Activated naive CD4-positive, alpha-beta T cell treated with anti-CD3 and anti-CD28 coated beads for 36 hours (primary cell): ENCODE results near the gene GCSH. TPM values are rescaled to one million over a fixed set of nuclear protein-coding genes. Genes with fewer than 3 reads are reported as not detected.

Experiments used
- CTCF ChIA-PET: fragments of 350-600 bp; sonication (Branson Sonifier 250); formaldehyde crosslinking; loops from one replicate; lab custom pipeline; 2021; ENCODE audit warnings: antibody characterized with exemption; lab: Charles Lee
- DNase-seq: peaks from one replicate; pipeline ENCODE4 v3.0.0-alpha.2; 2020
- H3K27ac Mint-ChIP-seq: one replicate; pipeline ENCODE4 v1.8.0; 2021; ENCODE audit warnings: mild to moderate bottlenecking, mixed read lengths
- H3K27me3 Mint-ChIP-seq: one replicate; pipeline ENCODE4 v1.8.0; 2021; ENCODE audit warnings: low read depth, mixed read lengths
- H3K36me3 Mint-ChIP-seq: one replicate; pipeline ENCODE4 v1.8.0; 2021; ENCODE audit warnings: low read depth, mixed read lengths
- H3K4me1 Mint-ChIP-seq: one replicate; pipeline ENCODE4 v1.8.0; 2021; ENCODE audit warnings: low read depth, mixed read lengths
- H3K4me3 Mint-ChIP-seq: one replicate; pipeline ENCODE4 v1.8.0; 2021; ENCODE audit warnings: mild to moderate bottlenecking, moderate library complexity, mixed read lengths
- H3K9me3 Mint-ChIP-seq: one replicate; pipeline ENCODE4 v1.8.0; 2021; ENCODE audit warnings: mixed read lengths
- intact Hi-C: fragments of 100-400 bp; cut with micrococcal nuclease; formaldehyde crosslinking; loops from one replicate; pipeline ENCODE4 v1.15.1; 2023
- total RNA-seq, 2 experiments: library from RNA; stranded (reverse); gene quantifications; one replicate each; pipeline ENCODE4 v1.2.3, GENCODE V29; 2021

GCSH gene
- total RNA-seq, 2 experiments from 2014 or later: 25.7 to 27.4 TPM

DNA sequence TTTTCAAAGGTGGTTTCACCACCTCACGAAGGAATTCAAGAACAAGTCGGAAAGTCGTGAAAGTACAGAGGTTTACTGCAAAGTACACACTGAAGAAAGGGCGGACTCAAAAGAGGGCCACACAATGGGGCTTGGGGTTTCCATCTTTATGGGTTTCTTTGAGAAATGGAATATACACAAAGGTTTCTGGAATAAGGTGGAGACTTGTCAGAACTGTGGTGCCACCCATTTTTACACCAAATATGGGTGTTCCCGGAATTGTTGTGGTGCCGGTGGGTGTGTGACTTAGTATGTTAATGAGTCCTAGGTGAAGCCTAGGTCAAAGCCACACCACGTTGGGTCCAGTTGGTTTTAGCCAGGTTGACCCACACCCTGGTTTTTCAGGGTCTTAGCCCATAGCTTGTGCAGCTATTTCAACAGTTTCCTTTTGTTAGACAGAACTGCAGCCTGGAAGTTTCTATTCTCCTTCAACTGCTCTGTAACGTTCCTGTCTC, 567 bp upstream of the GCSH start:
- H3K27ac Mint-ChIP-seq: peak overlapping the region; percentile 51
- intact Hi-C loops: loop anchor here (1.0 to 5.0 kb wide), 7 partner anchors 19 to 536 kb away; partner anchors contain the start of genes C16orf46, CENPN and GAN
- CTCF ChIA-PET: no interaction called here

DNA sequence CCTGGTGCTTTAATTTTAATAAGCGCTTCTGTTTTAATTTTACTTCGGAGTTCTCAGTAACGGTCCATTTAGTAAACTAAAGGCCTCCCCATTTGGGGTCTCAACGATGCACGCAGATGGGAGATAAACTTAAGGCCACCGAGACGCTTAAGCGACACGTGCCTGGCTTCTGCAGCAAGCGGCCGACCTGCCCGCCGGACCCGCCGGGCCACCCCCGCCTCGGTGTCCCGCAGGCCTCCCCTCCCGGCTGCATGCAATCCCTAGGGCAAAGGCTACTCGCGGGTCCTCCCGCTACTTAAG, 592 bp downstream of the GCSH start:
- DNase-seq: no peak
- CTCF ChIA-PET: interaction anchor here (0.7 kb wide), 1 partner anchor 62 kb away, joined by 3 read pairs; no protein-coding TSS in a partner anchor
- Mint-ChIP-seq H3K27ac (no peak overlapping the region), H3K27me3 (no peaks in the 10 kb centered on the region), H3K4me3 (peak overlapping the region; percentile 78), H3K4me1 (peaks cover 17% of the 10 kb centered on the region), H3K36me3 (peaks cover 6% of the 10 kb centered on the region), H3K9me3 (no peaks in the 10 kb centered on the region)
- intact Hi-C loops: loop anchor here (5.0 kb wide), 2 partner anchors 513 to 537 kb away; no protein-coding TSS in a partner anchor

More for the DNA sequence above, 567 bp upstream of the GCSH start:
- no peaks in the 10 kb centered on the region for H3K9me3 Mint-ChIP-seq
- H3K27me3 Mint-ChIP-seq: no peaks in the 10 kb centered on the region
- H3K4me3 Mint-ChIP-seq: peak overlapping the region; percentile 62
- H3K4me1 Mint-ChIP-seq: peaks cover 17% of the 10 kb centered on the region
- H3K36me3 Mint-ChIP-seq: peaks cover 6% of the 10 kb centered on the region
- DNase-seq: no peak

DNA sequence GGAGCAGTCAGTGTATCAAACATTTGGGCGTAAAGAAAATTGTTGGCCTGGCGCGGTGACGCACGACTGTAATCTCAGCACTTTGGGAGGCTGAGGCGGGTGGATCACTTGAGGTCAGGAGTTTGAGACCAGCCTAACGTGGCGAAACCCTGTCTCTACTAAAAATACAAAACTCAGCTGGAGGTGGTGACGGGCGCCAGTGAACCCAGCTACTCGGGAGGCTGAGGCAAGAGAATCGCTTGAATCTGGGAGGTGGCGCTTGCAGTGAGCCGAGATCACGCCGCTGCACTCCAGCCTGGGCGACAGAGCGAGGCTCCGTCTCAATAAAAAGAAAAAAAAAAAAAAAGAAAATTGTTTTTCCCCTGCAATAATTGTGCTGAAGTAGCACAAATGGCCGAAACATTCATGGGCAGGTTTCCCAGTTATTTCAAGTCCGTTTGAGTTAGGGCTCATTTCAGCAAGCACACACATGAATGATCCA, 1.4 kb downstream of the GCSH start:
- H3K4me1 Mint-ChIP-seq: peaks cover 17% of the 10 kb centered on the region
- no peak overlapping the region for H3K27ac Mint-ChIP-seq
- no peak for DNase-seq
- no peaks in the 10 kb centered on the region for H3K9me3 Mint-ChIP-seq
- CTCF ChIA-PET: interaction anchor here (0.7 to 0.9 kb wide), 5 partner anchors 9 to 332 kb away, joined by 3 to 4 read pairs (median 3); partner anchors contain the start of gene ATMIN
- intact Hi-C loops: loop anchor here (5.0 kb wide), 2 partner anchors 513 to 537 kb away; no protein-coding TSS in a partner anchor
- H3K27me3 Mint-ChIP-seq: no peaks in the 10 kb centered on the region
- peaks cover 7% of the 10 kb centered on the region for H3K36me3 Mint-ChIP-seq
- H3K4me3 Mint-ChIP-seq: peak overlapping the region; percentile 78

DNA sequence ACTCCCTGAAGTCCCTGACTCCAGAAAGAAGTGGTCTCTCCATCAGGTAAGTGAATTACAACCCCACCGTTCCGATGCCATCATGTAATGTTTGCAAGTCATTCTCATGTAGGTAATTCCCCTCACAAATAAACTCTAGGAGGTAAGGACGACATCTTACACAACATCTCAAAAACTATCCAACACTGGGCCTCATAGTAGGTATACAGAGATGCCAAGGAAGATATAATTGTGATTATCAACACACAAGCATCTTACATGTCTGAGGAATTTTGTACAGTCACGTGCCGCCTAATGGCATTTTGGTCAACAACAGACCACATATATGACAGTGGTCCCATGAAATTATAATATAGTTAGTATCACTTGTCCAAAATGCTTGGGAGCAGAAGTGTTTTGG, 7.4 kb downstream of the GCSH start:
- H3K27me3 Mint-ChIP-seq: no peaks in the 10 kb centered on the region
- no peak overlapping the region for H3K4me3 Mint-ChIP-seq
- H3K4me1 Mint-ChIP-seq: peaks cover 5% of the 10 kb centered on the region
- intact Hi-C loops: no loop called here
- no peaks in the 10 kb centered on the region for H3K9me3 Mint-ChIP-seq
- H3K27ac Mint-ChIP-seq: no peak overlapping the region
- CTCF ChIA-PET: no interaction called here
- no peak for DNase-seq
- peaks cover 11% of the 10 kb centered on the region for H3K36me3 Mint-ChIP-seq

DNA sequence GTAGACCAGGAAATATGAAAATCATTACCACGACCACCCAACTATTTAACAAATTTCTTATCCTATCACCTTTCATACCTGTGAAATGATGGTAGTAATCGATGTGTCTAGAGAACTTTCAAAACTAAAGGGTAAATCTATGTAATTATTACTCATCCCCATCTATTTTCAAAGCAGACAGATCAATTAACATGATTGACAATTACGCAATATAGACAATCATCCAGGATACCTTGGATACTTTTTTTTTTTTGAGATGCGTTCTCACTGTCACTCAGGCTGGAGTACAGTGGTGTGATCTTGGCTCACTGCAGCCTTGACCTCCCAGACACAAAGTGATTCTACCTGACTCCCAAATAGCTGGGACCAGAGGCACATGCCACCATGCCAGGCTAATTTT, 15.2 kb downstream of the GCSH start:
- intact Hi-C loops: no loop called here
- Mint-ChIP-seq H3K9me3 (no peaks in the 10 kb centered on the region), H3K27ac (no peak overlapping the region), H3K27me3 (no peaks in the 10 kb centered on the region), H3K4me1 (peaks cover 4% of the 10 kb centered on the region), H3K4me3 (no peak overlapping the region), H3K36me3 (no peaks in the 10 kb centered on the region)
- CTCF ChIA-PET: no interaction called here
- DNase-seq: no peak

DNA sequence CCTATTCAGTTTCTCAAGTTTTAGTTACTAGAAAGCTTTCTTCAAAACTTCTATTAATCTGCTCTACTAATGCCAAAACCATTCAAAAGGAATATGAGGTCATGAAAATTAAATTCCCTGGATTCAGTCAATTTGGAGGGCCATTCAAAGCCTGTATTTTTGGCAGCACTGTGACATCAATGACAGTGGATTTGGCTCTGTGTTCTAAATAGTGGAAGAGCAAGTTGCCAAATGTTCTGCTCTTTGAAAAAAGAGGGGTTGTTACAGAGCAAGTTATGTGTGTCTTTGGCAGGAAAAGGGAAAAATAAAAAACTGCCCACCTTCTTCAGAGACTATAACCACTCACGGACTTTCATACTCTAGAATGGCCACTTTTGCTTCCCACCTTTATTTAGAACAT, 16.0 kb downstream of the GCSH start:
- intact Hi-C loops: no loop called here
- DNase-seq: no peak
- CTCF ChIA-PET: no interaction called here
- Mint-ChIP-seq H3K4me3 (no peak overlapping the region), H3K9me3 (no peaks in the 10 kb centered on the region), H3K36me3 (no peaks in the 10 kb centered on the region), H3K27me3 (no peaks in the 10 kb centered on the region), H3K27ac (no peak overlapping the region), H3K4me1 (peaks cover 4% of the 10 kb centered on the region)

DNA sequence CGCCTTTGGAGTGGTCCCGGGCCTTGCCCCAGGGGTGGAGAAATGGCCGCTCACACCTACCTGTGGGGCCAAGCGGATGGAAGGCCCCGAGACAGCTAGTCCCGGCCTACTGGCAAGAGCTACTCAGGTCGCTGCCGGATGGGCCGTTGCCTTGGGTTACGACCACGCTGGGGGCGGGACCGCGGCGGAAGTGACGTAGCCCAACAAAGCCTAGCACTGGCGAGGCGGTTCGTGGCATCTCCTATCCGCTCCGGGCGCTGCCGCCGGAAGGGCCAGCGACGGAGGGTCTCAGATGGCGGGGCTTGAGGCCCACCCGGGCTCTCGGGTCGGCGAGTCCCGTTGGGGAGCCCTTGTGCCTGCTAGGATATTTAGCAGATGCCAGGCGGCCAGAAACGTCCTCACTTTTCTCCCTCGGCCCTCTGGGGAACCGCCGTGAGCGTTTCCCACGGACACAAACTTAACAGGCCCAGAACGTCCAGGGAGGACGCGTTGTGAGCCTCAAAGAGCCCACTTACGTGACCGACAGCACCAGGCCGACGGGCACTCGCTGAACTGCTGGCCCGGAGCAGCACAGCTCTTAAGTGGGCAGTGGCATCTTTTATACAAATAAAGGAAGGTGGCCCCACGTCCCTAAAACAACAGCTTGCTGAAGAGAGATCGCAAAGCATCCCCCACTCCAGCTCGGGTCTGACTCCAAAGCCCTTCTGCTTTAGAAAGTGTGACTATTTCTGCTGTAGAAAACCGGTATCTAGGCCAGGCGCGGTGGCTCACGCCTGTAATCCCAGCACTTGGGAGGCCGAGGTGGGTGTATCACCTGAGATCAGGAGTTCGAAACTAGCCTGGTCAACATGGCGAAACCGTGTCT, 18.9 kb downstream of the GCSH start, which contains the start of gene C16orf46:
TSS of gene C16orf46 (minus strand) at position 163 of the 865 bp plus-strand sequence. CDS start 13,283 bp downstream, outside the sequence.
- CTCF ChIA-PET: interaction anchor here (0.6 to 3.5 kb wide), 3 partner anchors 41 to 655 kb away, joined by 3 to 25 read pairs (median 3); partner anchors contain the start of gene ATMIN
- Mint-ChIP-seq H3K4me1 (peaks cover 4% of the 10 kb centered on the region), H3K27ac (no peak within 1 kb of the TSS), H3K4me3 (no peak within 1 kb of the TSS), H3K27me3 (no peaks in the 10 kb centered on the region), H3K9me3 (no peaks in the 10 kb centered on the region), H3K36me3 (no peaks in the 10 kb centered on the region)
- intact Hi-C loops: loop anchor here (1.0 to 5.0 kb wide), 8 partner anchors 19 to 660 kb away; partner anchors contain the start of genes ATMIN, CENPN, GAN and GCSH
- DNase-seq: peak; percentile 99

DNA sequence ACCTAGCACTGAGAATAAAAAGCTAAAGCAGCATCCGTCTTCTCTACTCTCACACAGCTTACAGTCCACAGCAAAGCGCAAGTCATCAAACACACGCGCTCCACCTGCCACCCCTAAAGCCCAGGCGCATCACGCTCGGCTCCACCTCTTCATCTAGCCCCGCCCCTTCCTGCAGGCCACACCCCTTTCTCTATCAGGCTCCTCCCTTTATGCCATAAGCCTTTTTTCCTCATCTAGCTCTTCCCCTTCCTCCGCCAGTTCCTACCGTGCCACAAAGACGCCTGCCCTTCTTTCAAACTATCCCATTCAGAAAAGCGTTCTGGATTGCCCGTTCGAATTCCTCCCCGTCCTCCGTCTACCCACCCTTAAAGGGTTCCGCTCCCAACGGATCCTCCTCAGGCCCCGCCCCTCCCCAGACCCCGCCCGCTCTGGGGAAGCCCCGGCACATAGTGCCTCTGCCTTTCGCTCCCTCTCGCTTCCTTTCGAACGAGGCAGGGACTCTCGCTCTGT, 19.6 kb downstream of the GCSH start:
- no peaks in the 10 kb centered on the region for H3K9me3 Mint-ChIP-seq
- CTCF ChIA-PET: interaction anchor here (0.6 to 3.5 kb wide), 2 partner anchors 40 to 656 kb away, joined by 3 to 25 read pairs; partner anchors contain the start of gene ATMIN
- H3K36me3 Mint-ChIP-seq: no peaks in the 10 kb centered on the region
- no peak overlapping the region for H3K27ac Mint-ChIP-seq
- peak; percentile 96 for DNase-seq
- intact Hi-C loops: loop anchor here (1.0 to 5.0 kb wide), 8 partner anchors 20 to 661 kb away; partner anchors contain the start of genes ATMIN, CENPN, GAN and GCSH
- no peaks in the 10 kb centered on the region for H3K27me3 Mint-ChIP-seq
- H3K4me1 Mint-ChIP-seq: peaks cover 4% of the 10 kb centered on the region
- H3K4me3 Mint-ChIP-seq: no peak overlapping the region

DNA sequence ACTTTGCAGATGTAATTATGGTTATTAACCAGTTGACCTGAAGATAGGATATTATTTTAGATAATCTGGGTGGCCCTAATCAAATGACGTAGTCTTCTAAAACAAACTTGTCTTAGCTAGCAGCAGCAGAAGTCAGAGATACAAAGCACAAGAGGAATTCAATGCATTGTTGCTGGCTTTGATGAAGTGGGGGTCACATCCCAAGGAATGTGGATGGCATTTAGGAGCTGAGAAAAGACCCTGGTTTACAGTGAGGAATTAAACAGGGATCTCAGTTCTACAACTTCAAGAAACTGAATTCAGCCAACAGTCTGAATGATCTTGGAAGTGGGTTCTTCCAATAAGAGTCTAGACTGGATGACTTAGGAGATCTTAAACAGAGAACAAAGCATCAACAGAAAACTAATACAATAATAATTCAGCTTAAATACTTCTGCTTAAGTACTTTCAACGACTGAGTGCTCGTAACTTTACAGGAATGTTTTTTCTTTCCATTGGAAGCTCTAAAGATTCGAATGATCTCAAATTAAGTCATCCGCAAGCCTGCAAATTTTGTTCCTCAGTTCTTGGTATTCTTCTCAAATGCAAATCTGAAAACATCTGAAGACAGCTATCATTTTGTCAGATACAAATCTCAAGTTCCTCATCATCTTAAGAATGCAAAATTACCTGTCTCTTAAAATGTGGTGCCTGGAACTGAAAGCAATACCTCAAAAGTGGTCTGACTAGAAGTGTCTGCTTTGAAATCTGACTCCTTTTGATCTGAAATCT, 22.4 kb downstream of the GCSH start:
- Mint-ChIP-seq H3K4me3 (no peak overlapping the region), H3K4me1 (peaks cover 4% of the 10 kb centered on the region), H3K27me3 (no peaks in the 10 kb centered on the region), H3K27ac (no peak overlapping the region), H3K36me3 (no peaks in the 10 kb centered on the region), H3K9me3 (no peaks in the 10 kb centered on the region)
- CTCF ChIA-PET: interaction anchor here (0.6 to 2.4 kb wide), 3 partner anchors 38 to 101 kb away, joined by 3 to 10 read pairs (median 4); partner anchors contain the start of gene ATMIN
- intact Hi-C loops: no loop called here
- DNase-seq: no peak

DNA sequence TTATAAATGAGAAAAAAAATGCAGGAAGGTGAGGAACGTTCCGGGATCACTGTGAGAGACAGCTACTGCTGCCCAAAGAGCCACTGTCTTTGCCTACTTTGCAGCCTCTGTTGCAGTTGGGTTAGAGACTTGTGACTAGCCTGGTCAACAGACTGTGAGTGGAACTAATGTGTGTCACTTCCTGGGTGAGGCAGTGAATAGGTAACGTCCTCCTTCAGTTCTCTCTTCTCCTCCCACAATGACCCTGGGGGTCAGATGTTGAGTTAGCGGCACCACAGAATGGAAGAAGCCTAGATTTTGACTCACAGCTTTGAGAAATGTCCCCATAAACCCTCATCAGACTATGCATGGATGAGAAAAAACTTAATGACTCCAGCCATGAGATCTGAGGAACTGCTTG, 24.4 kb downstream of the GCSH start:
- intact Hi-C loops: no loop called here

DNA sequence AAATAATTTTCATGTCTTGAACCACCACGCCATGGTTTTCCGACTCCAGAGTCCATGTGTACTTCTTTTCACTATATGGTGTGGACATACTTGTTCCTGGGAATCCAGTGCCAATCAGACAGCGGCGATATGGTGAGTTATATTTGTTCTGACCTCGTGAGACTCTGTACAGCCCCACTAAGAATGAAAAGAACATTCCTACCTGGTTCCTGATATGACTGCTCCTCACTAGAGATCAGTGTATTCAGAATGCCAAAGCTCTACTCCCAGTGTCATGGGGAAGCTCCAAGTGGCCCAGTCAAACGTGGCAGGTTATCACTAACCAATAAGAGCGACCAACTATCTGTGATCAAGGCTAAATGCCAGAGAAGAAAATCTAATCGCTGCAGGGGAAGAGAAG, 25.2 kb downstream of the GCSH start:
- Mint-ChIP-seq H3K27me3 (no peaks in the 10 kb centered on the region), H3K9me3 (no peaks in the 10 kb centered on the region), H3K27ac (no peak overlapping the region), H3K36me3 (no peaks in the 10 kb centered on the region), H3K4me1 (peaks cover 3% of the 10 kb centered on the region), H3K4me3 (no peak overlapping the region)
- CTCF ChIA-PET: interaction anchor here (1.2 kb wide), 1 partner anchor 35 kb away, joined by 4 read pairs; the partner anchor contains the start of gene ATMIN
- intact Hi-C loops: no loop called here
- no peak for DNase-seq

More for the DNA sequence above, 24.4 kb downstream of the GCSH start:
- no peaks in the 10 kb centered on the region for H3K9me3 Mint-ChIP-seq
- H3K4me3 Mint-ChIP-seq: no peak overlapping the region
- H3K27me3 Mint-ChIP-seq: no peaks in the 10 kb centered on the region
- CTCF ChIA-PET: interaction anchor here (1.2 kb wide), 1 partner anchor 36 kb away, joined by 4 read pairs; the partner anchor contains the start of gene ATMIN
- DNase-seq: no peak
- H3K4me1 Mint-ChIP-seq: peaks cover 3% of the 10 kb centered on the region
- no peak overlapping the region for H3K27ac Mint-ChIP-seq
- H3K36me3 Mint-ChIP-seq: no peaks in the 10 kb centered on the region
